ENCODE measurements around the gene ELMO3. TPM values are rescaled to one million over a fixed set of nuclear protein-coding genes. Genes with fewer than 3 reads are reported as not detected.

ELMO3 gene
- total and polyA plus RNA-seq, 4 donors = 1.7 to 3.8 (median 3.1) TPM

DNA sequence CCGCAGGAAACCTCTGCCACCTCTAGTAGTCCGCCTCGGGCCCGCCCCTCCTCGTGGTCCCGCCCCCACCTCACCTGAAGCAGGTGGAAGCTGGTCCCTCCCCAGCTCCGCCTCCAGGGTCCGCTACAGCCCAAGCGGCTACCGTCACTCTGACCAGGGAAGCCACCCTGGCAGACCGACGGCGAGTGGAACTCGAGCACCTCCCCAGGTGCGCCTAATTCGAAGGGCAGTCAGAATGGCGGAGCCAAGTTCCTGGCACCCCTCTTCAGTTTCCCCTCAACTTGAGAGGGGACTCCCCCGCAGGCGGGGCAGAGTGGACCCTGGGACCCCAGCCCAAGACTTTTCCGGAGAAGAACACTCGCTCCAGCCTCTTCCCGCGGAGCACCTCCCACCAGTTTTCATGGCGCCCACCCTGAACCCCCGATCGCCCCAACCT lies 47.8 kb downstream of the ELMO3 start:
- 2% methylated on average over 26 of the region's 26 CpGs for WGBS
- peaks cover 0 to 13% (median 1%) of the 10 kb centered on the region in 4 donors for H3K27me3 ChIP-seq (ENCODE audit: control insufficient read depth in 4 of 4, insufficient read depth in 4 of 4, low read length in 3 of 4)
- peak overlapping the region; percentile 85 to 88 for H3K27ac ChIP-seq (ENCODE audit: low read depth in 1 of 2, low read length in 2 of 2)
- H3K36me3 ChIP-seq (ENCODE audit: control insufficient read depth in 4 of 4, insufficient read depth in 3 of 4, low read depth in 1 of 4, low read length in 3 of 4) = no peaks in the 10 kb centered on the region
- H3K9ac ChIP-seq (ENCODE audit: low read depth in 1 of 2, low read length in 2 of 2) = peak overlapping the region; percentile 45 to 66
- H3K9me3 ChIP-seq (ENCODE audit: control insufficient read depth in 4 of 4, low read length in 3 of 4) = no peaks in the 10 kb centered on the region
- H3K4me1 ChIP-seq (ENCODE audit: control insufficient read depth in 4 of 4, insufficient read depth in 4 of 4, low read length in 3 of 4) = peaks cover 17 to 49% (median 33%) of the 10 kb centered on the region in 4 donors
- DNase-seq (ENCODE audit: low spot score) = peak; percentile 62
- TF ChIP-seq JUND (IDR thresholded peaks at IDR 0.05) (no peak), RXRA (IDR thresholded peaks at IDR 0.05) (no peak), FOXA2 (IDR thresholded peaks at IDR 0.05) (no peak), TAF1 (conservative IDR thresholded peaks at IDR 0.05) (no peak), SP1 (IDR thresholded peaks at IDR 0.05) (no peak), GABPA (IDR thresholded peaks at IDR 0.05 in 1 of 2, conservative IDR thresholded peaks at IDR 0.05 in 1 of 2) (no peak)
- TF ChIP-seq, protein P1, sequence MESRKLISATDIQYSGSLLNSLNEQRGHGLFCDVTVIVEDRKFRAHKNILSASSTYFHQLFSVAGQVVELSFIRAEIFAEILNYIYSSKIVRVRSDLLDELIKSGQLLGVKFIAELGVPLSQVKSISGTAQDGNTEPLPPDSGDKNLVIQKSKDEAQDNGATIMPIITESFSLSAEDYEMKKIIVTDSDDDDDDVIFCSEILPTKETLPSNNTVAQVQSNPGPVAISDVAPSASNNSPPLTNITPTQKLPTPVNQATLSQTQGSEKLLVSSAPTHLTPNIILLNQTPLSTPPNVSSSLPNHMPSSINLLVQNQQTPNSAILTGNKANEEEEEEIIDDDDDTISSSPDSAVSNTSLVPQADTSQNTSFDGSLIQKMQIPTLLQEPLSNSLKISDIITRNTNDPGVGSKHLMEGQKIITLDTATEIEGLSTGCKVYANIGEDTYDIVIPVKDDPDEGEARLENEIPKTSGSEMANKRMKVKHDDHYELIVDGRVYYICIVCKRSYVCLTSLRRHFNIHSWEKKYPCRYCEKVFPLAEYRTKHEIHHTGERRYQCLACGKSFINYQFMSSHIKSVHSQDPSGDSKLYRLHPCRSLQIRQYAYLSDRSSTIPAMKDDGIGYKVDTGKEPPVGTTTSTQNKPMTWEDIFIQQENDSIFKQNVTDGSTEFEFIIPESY (IDR thresholded peaks at IDR 0.05) = no peak
- TF ChIP-seq, protein P2, sequence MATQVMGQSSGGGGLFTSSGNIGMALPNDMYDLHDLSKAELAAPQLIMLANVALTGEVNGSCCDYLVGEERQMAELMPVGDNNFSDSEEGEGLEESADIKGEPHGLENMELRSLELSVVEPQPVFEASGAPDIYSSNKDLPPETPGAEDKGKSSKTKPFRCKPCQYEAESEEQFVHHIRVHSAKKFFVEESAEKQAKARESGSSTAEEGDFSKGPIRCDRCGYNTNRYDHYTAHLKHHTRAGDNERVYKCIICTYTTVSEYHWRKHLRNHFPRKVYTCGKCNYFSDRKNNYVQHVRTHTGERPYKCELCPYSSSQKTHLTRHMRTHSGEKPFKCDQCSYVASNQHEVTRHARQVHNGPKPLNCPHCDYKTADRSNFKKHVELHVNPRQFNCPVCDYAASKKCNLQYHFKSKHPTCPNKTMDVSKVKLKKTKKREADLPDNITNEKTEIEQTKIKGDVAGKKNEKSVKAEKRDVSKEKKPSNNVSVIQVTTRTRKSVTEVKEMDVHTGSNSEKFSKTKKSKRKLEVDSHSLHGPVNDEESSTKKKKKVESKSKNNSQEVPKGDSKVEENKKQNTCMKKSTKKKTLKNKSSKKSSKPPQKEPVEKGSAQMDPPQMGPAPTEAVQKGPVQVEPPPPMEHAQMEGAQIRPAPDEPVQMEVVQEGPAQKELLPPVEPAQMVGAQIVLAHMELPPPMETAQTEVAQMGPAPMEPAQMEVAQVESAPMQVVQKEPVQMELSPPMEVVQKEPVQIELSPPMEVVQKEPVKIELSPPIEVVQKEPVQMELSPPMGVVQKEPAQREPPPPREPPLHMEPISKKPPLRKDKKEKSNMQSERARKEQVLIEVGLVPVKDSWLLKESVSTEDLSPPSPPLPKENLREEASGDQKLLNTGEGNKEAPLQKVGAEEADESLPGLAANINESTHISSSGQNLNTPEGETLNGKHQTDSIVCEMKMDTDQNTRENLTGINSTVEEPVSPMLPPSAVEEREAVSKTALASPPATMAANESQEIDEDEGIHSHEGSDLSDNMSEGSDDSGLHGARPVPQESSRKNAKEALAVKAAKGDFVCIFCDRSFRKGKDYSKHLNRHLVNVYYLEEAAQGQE (IDR thresholded peaks at IDR 0.05) = no peak
- peak overlapping the region; percentile 57 to 62 (median 59) for H3K4me3 ChIP-seq (ENCODE audit: low read depth in 1 of 3, low read length in 3 of 3)

DNA sequence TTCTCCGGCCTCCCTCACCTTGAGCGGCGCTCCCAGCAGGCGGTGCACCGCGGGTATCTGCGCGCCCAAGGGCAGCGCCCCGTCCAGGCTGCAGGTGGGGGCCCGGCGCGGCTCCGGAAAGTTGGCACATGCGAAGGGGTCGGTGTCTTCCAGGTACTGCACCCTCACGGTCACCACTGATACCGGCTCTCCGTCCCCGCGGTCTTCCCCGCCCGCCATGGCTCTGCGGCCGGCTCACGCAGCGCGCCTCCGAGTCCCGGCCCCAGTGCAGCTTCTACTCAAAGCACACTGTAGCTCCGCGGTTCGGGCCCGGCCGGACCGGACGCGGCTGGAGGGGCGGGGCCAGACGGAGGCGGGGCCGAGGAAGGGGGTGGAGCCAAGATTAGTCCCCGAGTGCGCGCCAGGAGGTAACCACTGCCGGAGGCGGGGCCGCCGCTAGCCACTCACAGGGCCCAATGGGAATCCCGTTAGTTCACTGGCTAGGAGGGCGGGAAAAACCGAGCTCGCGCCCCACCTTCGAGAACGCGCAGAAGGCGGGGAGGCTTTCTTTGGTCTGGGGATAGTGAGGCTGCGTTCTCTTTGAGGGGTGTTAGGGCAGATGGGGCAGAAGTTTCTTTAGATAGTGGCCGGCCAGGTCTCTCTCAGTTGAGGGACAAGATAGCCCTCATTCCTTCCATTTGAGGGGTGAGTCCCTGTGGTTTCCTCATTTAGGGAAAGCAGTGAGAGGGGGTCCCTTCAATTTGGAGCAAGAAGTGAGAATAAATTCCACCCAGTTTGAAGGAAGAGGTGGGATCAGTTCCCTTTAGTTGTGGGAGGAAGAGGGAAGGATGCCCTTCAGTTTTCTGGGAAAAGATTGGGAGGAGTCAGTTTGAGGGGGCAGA lies 48.5 kb downstream of the ELMO3 start, which contains the start of gene FHOD1:
Gene FHOD1 (minus strand): TSS at position 290 of the 881 bp plus-strand sequence. CDS start 71 bp downstream, at position 219.
- 2% methylated on average over 60 of the region's 60 CpGs for WGBS
- TF ChIP-seq, protein P3, sequence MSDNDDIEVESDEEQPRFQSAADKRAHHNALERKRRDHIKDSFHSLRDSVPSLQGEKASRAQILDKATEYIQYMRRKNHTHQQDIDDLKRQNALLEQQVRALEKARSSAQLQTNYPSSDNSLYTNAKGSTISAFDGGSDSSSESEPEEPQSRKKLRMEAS (IDR thresholded peaks at IDR 0.05) = no peak
- no peak for TF ChIP-seq YY1 (IDR thresholded peaks at IDR 0.05)
- TF ChIP-seq TAF1 (conservative IDR thresholded peaks at IDR 0.05) = peak; percentile 34
- peak; percentile 49 for TF ChIP-seq SP1 (IDR thresholded peaks at IDR 0.05)
- peak in 1 of 2 donors; percentile 10 for TF ChIP-seq RAD21 (IDR thresholded peaks at IDR 0.05)
- TF ChIP-seq, protein P1 (IDR thresholded peaks at IDR 0.05) = peak; percentile 90
- TF ChIP-seq GABPA (IDR thresholded peaks at IDR 0.05 in 1 of 2, conservative IDR thresholded peaks at IDR 0.05 in 1 of 2) = peak in 1 of 2 donors; percentile 44
- H3K9ac ChIP-seq (ENCODE audit: low read depth in 1 of 2, low read length in 2 of 2) = peak within 1 kb of the TSS; percentile 45 to 66
- H3K4me3 ChIP-seq (ENCODE audit: low read depth in 1 of 3, low read length in 3 of 3) = peak within 1 kb of the TSS; percentile 57 to 62 (median 59)
- H3K4me1 ChIP-seq (ENCODE audit: control insufficient read depth in 4 of 4, insufficient read depth in 4 of 4, low read length in 3 of 4) = peaks cover 17 to 45% (median 31%) of the 10 kb centered on the region in 4 donors
- DNase-seq (ENCODE audit: low spot score) = peak; percentile 99
- peaks cover 0 to 13% (median 1%) of the 10 kb centered on the region in 4 donors for H3K27me3 ChIP-seq (ENCODE audit: control insufficient read depth in 4 of 4, insufficient read depth in 4 of 4, low read length in 3 of 4)
- H3K9me3 ChIP-seq (ENCODE audit: control insufficient read depth in 4 of 4, low read length in 3 of 4) = no peaks in the 10 kb centered on the region
- no peaks in the 10 kb centered on the region for H3K36me3 ChIP-seq (ENCODE audit: control insufficient read depth in 4 of 4, insufficient read depth in 3 of 4, low read depth in 1 of 4, low read length in 3 of 4)
- peak within 1 kb of the TSS; percentile 85 to 88 for H3K27ac ChIP-seq (ENCODE audit: low read depth in 1 of 2, low read length in 2 of 2)
